Activated T-helper 2 cell treated with anti-CD3 and anti-CD28 coated beads, Interferon-gamma antibody, Interleukin-2, Interleukin-4, amounts not matched to agents 10 μg/mL and 5 μg/mL and 100 μg/mL, durations not matched to agents 14 hours and 24 hours and 36 hours (primary cell): Measurements from ENCODE around the gene PTRH2. TPM values are rescaled to one million over a fixed set of nuclear protein-coding genes. Genes with fewer than 3 reads are reported as not detected.

ENCODE experiments used
- DNase-seq: peaks from one replicate; pipeline ENCODE4 v3.0.0; 2021; ENCODE audit warnings: low spot score
- H3K27ac Mint-ChIP-seq: one replicate; pipeline ENCODE4 v1.8.0; 2021; ENCODE audit warnings: mixed read lengths
- H3K27me3 Mint-ChIP-seq: one replicate; pipeline ENCODE4 v1.8.0; 2021; ENCODE audit warnings: low read depth, mixed read lengths
- H3K36me3 Mint-ChIP-seq: one replicate; pipeline ENCODE4 v1.8.0; 2021; ENCODE audit warnings: low read depth, mixed read lengths
- H3K4me1 Mint-ChIP-seq: one replicate; pipeline ENCODE4 v1.8.0; 2021; ENCODE audit warnings: low read depth, mixed read lengths
- H3K4me3 Mint-ChIP-seq: one replicate; pipeline ENCODE4 v1.8.0; 2021; ENCODE audit warnings: low read depth, mild to moderate bottlenecking, moderate library complexity, mixed read lengths
- H3K9me3 Mint-ChIP-seq: one replicate; pipeline ENCODE4 v1.8.0; 2021; ENCODE audit warnings: mixed read lengths
- intact Hi-C: fragments of 100-400 bp; cut with micrococcal nuclease; formaldehyde crosslinking; loops from one replicate; pipeline ENCODE4 v1.15.1; 2023
- total RNA-seq: library from RNA; stranded (reverse); gene quantifications from 2 replicates; pipeline ENCODE4 v1.2.3, GENCODE V29; 2022

PTRH2 gene
- total RNA-seq, 1 donor from 2014 or later, result 50.3 TPM

DNA sequence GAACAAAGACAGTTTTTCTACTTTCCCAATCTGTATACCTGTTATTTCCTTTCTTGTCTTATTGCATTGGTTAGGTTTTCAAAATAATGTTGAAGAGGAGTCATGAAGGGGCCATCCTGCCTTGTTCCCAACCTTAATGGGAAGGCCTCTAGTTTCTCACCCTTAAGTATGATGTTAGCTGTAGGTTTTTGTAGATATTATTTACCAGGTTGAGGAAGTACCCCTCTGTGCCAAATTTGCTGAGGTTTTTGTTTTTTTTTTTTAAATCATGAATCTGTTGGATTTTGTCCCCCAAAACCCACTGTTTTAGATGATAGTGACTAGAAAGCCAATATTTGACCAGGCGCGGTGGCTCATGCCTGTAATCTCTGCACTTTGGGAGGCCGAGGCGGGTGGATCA lies 36.6 kb upstream of the PTRH2 start:
- H3K4me1 Mint-ChIP-seq, result peaks cover 7% of the 10 kb centered on the region
- intact Hi-C loops, result no loop called here
- H3K27ac Mint-ChIP-seq, result no peak overlapping the region
- H3K4me3 Mint-ChIP-seq, result no peak overlapping the region
- no peaks in the 10 kb centered on the region for H3K27me3 Mint-ChIP-seq
- no peak for DNase-seq
- H3K9me3 Mint-ChIP-seq, result peaks cover 6% of the 10 kb centered on the region
- peaks cover 22% of the 10 kb centered on the region for H3K36me3 Mint-ChIP-seq

DNA sequence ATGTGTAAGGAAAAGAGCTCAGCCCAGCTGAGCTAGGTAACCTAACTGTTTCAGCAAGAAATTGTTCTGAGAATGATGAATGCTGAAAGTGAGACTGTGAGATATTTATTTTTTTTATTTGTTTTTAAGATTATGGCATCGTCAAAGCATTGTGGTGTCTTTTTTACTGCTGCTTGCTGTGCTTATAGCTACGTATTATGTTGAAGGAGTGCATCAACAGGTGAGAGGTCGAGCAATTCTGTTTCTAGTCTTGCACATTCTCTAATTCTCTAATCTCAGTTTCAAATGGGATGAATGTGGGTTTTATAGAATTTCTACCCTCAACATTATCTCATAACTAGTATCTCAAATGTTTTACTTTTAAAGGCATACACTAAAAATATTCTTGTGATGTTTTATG lies 30.1 kb upstream of the PTRH2 start:
- DNase-seq, result no peak
- Mint-ChIP-seq H3K4me1 (no peaks in the 10 kb centered on the region), H3K4me3 (no peak overlapping the region), H3K27ac (no peak overlapping the region), H3K27me3 (no peaks in the 10 kb centered on the region), H3K9me3 (no peaks in the 10 kb centered on the region), H3K36me3 (peaks cover 21% of the 10 kb centered on the region)
- intact Hi-C loops, result no loop called here

DNA sequence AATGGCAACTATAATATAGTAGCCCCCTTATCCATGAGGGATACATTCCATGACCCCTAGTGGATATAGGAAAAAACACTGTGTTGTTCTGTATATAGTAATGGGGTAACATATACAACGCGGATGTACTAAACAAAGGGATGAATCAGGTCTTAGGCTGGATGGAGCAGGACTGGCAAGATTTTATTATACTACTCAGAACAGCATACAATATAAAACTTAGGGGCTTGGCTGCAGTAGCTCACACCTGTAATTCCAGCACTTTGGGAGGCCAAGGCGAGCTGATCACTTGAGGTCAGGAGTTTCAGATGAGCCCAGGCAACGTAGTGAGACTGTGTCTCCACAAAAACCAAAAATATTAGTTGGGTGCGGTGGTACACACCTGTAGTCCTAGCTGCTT lies 27.0 kb upstream of the PTRH2 start:
- Mint-ChIP-seq H3K27ac (no peak overlapping the region), H3K4me1 (peaks cover 5% of the 10 kb centered on the region), H3K36me3 (peaks cover 20% of the 10 kb centered on the region), H3K27me3 (no peaks in the 10 kb centered on the region), H3K4me3 (no peak overlapping the region), H3K9me3 (no peaks in the 10 kb centered on the region)
- DNase-seq, result no peak
- intact Hi-C loops, result no loop called here

DNA sequence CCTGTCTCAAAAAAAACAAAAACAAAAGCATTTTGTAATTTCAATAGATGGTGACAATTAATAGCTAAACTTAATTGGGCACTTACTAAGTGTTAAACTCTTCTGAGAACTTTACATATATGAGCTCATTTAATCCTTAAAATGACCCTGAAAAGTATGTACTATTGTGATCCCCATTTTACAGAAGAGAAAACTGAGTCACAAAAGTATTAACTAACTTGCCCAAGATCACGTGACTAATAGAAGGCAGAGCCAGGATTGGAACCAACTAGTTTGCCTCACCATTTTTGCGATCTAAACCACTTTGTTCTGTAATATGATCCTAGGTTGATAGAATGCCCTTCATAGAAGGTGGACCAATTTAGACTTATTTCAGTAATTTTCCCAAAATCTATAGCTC lies 26.5 kb upstream of the PTRH2 start:
- Mint-ChIP-seq H3K9me3 (no peaks in the 10 kb centered on the region), H3K4me3 (no peak overlapping the region), H3K36me3 (peaks cover 20% of the 10 kb centered on the region), H3K27ac (no peak overlapping the region), H3K27me3 (no peaks in the 10 kb centered on the region), H3K4me1 (peaks cover 5% of the 10 kb centered on the region)
- no peak for DNase-seq
- intact Hi-C loops, result no loop called here

DNA sequence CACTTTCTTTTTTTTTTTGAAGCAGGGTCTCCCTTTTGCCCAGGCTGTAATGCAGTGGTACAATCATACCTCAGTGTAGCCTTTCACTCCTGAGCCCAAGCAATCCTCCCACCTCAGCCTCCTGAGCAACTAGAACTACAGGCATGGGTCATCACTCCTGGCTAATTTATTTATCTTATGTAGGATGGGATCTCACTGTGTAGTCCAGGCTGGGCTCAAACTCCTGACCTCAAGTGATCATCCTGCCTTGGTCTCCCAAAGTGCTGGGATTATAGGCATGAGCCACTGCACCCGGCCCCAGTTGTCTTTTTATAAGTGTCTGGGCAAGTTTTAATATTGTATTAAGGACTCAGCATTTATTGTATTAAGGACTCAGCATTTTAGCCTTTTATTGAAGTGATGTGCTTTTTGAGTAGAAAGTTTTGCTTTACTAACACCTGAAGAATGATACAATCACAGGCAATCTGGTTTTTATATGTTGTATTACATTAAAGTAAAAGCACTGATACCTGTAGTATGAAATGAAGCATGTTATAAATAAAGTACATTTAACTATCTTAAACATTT lies 23.1 kb upstream of the PTRH2 start:
- H3K4me3 Mint-ChIP-seq, result no peak overlapping the region
- no peak overlapping the region for H3K27ac Mint-ChIP-seq
- H3K9me3 Mint-ChIP-seq, result no peaks in the 10 kb centered on the region
- H3K4me1 Mint-ChIP-seq, result peaks cover 5% of the 10 kb centered on the region
- intact Hi-C loops, result no loop called here
- no peak for DNase-seq
- H3K36me3 Mint-ChIP-seq, result peaks cover 12% of the 10 kb centered on the region
- H3K27me3 Mint-ChIP-seq, result no peaks in the 10 kb centered on the region

DNA sequence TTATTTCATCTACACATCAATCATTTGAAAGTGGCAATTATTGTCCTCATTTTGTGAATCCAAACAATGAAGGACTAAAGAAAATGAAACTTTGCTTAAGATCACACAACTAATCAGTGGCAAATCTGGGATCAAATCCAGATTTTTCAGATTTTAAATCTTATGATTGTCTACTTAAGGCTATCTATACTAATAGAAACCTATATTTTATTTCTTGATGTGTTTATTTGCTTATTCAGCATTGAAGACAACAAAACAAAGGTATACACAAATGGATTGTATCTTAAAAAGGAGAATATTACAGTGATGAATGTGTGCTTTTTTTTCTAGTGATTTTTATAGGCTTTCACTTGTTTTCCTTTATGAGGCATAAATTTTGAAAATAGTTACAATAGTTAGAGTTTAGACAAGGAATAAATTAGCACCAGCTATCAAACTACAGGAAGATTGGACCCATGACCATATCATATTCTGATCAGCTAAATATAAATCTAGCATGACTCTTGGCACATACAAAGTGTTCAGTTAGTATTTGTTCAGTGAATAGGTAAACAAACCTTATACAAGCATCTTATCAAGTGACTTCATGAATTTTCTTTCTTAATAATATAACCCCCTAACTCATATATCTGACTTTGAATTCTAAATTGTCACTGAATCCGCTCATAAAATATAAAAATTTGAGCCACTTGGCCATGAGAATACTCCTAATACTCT lies 20.7 kb upstream of the PTRH2 start:
- Mint-ChIP-seq H3K9me3 (no peaks in the 10 kb centered on the region), H3K36me3 (peaks cover 6% of the 10 kb centered on the region), H3K27me3 (no peaks in the 10 kb centered on the region), H3K4me1 (peaks cover 5% of the 10 kb centered on the region), H3K27ac (no peak overlapping the region), H3K4me3 (no peak overlapping the region)
- DNase-seq, result no peak
- intact Hi-C loops, result no loop called here

DNA sequence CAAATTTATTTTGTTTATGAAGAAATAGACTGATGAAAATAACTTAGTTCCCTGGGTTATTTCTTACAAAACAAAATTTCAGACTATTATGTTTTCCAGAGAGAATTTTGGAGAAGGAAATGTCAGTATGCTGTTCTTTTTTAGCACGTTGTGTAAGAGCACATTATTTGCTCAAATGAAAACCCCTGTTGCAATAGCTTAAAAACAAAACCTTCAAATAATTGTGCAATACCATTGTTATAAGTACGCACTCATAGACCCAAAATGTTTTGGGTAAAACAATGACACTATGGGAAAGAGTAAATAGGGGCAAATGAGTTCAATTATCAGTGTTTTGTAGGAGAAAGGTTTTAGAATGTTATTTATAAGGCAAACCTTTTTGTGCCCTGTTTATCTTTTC lies 18.5 kb upstream of the PTRH2 start:
- Mint-ChIP-seq H3K27ac (no peak overlapping the region), H3K9me3 (no peaks in the 10 kb centered on the region), H3K4me1 (peaks cover 2% of the 10 kb centered on the region), H3K27me3 (no peaks in the 10 kb centered on the region), H3K4me3 (no peak overlapping the region), H3K36me3 (no peaks in the 10 kb centered on the region)
- DNase-seq, result no peak
- intact Hi-C loops, result no loop called here

DNA sequence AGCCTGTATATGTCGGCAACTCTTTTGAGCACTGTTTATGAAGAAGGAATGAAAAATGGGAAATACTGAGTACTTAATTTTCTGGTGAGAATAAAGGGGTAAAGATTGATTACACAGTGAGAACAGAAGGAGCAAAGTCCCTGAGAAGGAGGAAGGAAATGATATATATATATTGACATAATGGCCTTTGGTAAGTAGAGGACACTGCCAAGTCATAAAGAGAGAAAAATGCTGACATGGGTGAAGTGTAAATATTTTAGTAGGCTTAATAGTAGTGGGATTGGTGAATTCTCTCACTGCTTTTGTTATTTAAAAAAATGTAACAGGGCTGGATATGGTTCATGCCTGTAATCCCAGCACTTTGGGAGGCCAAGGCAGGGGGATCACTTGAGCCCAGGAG lies 16.4 kb upstream of the PTRH2 start:
- no peak for DNase-seq
- Mint-ChIP-seq H3K4me1 (peaks cover 9% of the 10 kb centered on the region), H3K4me3 (no peak overlapping the region), H3K9me3 (no peaks in the 10 kb centered on the region), H3K36me3 (no peaks in the 10 kb centered on the region), H3K27ac (no peak overlapping the region), H3K27me3 (no peaks in the 10 kb centered on the region)
- intact Hi-C loops, result no loop called here

DNA sequence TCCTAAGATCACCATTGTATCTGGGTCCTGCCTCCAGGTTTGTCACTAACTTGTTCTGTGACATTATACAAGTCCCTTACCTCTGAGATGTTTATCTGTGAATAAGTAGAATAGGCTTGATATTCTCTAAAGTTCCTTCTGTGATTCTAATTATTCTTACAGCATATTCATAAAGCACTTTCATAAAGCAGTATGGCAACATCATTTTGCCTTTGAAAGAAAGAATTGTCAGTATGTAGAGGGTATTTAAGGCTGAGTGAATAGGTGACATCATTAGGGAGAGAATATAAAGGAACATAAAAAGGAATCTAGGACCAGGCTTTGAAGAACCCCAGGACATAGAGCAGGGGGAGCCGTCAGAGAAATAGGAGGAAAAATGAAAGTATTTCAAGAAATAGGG lies 15.8 kb upstream of the PTRH2 start:
- Mint-ChIP-seq H3K4me1 (peaks cover 11% of the 10 kb centered on the region), H3K4me3 (no peak overlapping the region), H3K36me3 (no peaks in the 10 kb centered on the region), H3K9me3 (no peaks in the 10 kb centered on the region), H3K27ac (no peak overlapping the region), H3K27me3 (no peaks in the 10 kb centered on the region)
- intact Hi-C loops, result no loop called here
- DNase-seq, result no peak

DNA sequence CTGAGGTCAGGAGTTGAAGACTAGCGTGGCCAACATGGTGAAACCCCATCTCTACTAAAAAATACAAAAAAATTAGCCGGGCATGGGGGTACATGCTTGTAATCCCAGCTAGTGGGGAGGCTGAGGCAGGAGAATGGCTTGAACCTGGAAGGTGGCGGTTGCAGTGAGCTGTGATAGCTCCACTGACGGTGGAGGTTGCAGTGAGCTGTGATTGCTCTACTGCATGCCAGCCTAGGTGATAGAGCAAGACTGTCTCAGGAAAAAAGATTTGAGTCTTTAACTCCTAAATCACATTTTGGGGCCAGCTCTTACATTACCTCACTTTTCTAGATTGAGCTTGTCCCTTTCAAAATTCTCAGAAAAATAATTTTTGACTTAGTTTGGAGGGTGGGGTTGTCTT lies 15.4 kb upstream of the PTRH2 start:
- DNase-seq, result no peak
- Mint-ChIP-seq H3K27ac (no peak overlapping the region), H3K9me3 (no peaks in the 10 kb centered on the region), H3K4me3 (no peak overlapping the region), H3K27me3 (no peaks in the 10 kb centered on the region), H3K36me3 (no peaks in the 10 kb centered on the region), H3K4me1 (peaks cover 11% of the 10 kb centered on the region)
- intact Hi-C loops, result no loop called here

DNA sequence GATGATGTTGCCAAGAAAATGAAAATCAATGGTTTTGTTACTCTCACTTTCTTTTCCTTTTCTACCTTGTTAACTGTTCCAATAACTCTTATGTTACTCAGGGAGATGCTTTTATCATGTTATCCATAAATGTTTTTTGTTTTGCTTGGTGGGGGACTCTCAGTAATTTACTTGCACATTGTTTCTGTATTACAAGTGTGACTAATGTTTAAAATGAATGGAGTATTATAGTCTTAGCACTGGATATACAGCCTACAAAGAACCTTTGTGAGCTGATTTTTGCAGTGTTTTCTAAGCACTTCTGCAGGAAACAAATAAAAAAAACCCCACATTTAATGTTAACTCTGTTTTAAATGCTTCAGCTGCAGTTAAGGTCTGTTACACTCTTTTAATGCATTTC lies 12.3 kb upstream of the PTRH2 start:
- no peak overlapping the region for H3K4me3 Mint-ChIP-seq
- H3K27ac Mint-ChIP-seq, result no peak overlapping the region
- H3K9me3 Mint-ChIP-seq, result no peaks in the 10 kb centered on the region
- intact Hi-C loops, result no loop called here
- H3K27me3 Mint-ChIP-seq, result no peaks in the 10 kb centered on the region
- no peak for DNase-seq
- H3K4me1 Mint-ChIP-seq, result peaks cover 14% of the 10 kb centered on the region
- no peaks in the 10 kb centered on the region for H3K36me3 Mint-ChIP-seq

DNA sequence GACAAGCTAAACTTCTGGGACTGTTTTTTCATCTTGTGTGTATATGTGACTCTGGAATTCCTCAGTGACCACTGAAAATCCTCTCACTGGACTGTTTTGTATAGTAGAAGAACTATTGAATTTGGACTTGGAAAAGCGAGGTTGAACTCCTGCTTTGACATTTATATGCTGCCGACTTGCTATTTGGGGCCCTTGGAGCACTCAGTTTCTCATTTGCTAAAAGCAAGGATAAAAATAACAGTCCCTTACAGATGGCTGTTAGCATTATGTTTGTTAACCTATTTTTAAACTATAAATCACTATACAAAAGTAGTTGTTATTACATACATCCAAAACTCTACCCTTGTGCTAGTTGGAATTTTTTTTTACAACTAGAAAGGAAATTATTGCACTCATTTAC lies 9.2 kb upstream of the PTRH2 start:
- no peaks in the 10 kb centered on the region for H3K27me3 Mint-ChIP-seq
- no peak for DNase-seq
- intact Hi-C loops, result no loop called here
- H3K4me1 Mint-ChIP-seq, result peaks cover 21% of the 10 kb centered on the region
- H3K9me3 Mint-ChIP-seq, result no peaks in the 10 kb centered on the region
- H3K27ac Mint-ChIP-seq, result no peak overlapping the region
- no peak overlapping the region for H3K4me3 Mint-ChIP-seq
- peaks cover 7% of the 10 kb centered on the region for H3K36me3 Mint-ChIP-seq

DNA sequence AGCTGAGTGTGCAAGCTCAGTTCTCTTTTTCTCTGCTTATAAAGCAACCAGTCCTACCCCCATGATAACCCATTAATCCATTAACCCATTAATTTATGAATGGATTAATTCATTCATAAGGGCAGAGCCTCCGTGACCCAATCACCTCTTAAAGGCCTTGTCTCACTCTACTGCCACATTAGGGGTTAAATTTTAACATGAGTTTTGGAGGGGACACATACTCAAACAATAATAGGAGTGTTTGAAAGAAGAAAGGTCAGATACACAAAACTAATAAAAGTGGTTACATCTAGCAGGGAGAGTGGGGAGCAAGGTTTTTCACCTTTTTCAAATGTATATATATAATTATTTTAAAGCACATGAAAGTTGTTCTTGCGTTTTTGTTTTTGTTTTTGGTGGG lies 7.0 kb upstream of the PTRH2 start:
- H3K27ac Mint-ChIP-seq, result no peak overlapping the region
- H3K36me3 Mint-ChIP-seq, result peaks cover 11% of the 10 kb centered on the region
- no peaks in the 10 kb centered on the region for H3K27me3 Mint-ChIP-seq
- intact Hi-C loops, result no loop called here
- H3K4me1 Mint-ChIP-seq, result peaks cover 21% of the 10 kb centered on the region
- no peaks in the 10 kb centered on the region for H3K9me3 Mint-ChIP-seq
- H3K4me3 Mint-ChIP-seq, result no peak overlapping the region
- no peak for DNase-seq

DNA sequence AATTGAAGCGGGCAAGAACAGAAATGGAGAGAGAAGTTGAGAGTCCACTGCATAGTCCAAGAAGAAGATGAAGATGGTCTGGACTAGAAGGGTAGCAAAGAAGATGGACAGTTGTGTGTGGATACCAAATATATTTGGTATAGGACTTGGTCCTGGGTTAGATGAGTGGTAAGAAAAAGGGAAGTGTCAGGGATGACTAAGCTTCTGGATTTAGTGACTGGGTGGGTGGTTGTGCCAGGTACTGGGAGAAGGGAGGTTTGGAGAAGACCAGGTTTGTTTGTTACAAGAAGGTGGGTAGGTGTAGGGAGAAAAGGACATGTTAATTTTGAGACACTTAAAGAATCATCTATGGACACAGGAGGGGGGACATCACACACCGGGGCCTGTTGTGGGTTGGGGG lies 5.6 kb upstream of the PTRH2 start:
- H3K36me3 Mint-ChIP-seq, result peaks cover 14% of the 10 kb centered on the region
- intact Hi-C loops, result no loop called here
- H3K4me3 Mint-ChIP-seq, result no peak overlapping the region
- H3K27me3 Mint-ChIP-seq, result no peaks in the 10 kb centered on the region
- DNase-seq, result no peak
- H3K27ac Mint-ChIP-seq, result no peak overlapping the region
- H3K4me1 Mint-ChIP-seq, result peaks cover 25% of the 10 kb centered on the region
- no peaks in the 10 kb centered on the region for H3K9me3 Mint-ChIP-seq
